ENCODE data around the gene CFAP69.

The CFAP69 gene

GRCh38 chr7:90262438-90262837 is 17.5 kb downstream of the CFAP69 start:
- DNase-seq (ENCODE audit: low read depth) = no peak
- peak; percentile 28 for TF ChIP-seq CTCF (IDR thresholded peaks at IDR 0.05; ENCODE audit: low read depth, low read length, missing control alignments)
- in situ Hi-C loops (cut with HindIII; ENCODE audit: low sequenced_read_pairs) = loop anchor here (25.0 kb wide), 1 partner anchor 175 kb away; no protein-coding TSS in a partner anchor
- no peak overlapping the region for H3K4me3 ChIP-seq (ENCODE audit: low read depth, low read length)

GRCh38 chr7:90266808-90267207 is 21.8 kb downstream of the CFAP69 start:
- no peak for TF ChIP-seq CTCF (IDR thresholded peaks at IDR 0.05; ENCODE audit: low read depth, low read length, missing control alignments)
- in situ Hi-C loops (cut with HindIII; ENCODE audit: low sequenced_read_pairs) = loop anchor here (25.0 kb wide), 1 partner anchor 170 kb away; no protein-coding TSS in a partner anchor
- no peak for DNase-seq (ENCODE audit: low read depth)
- no peak overlapping the region for H3K4me3 ChIP-seq (ENCODE audit: low read depth, low read length)

GRCh38 chr7:90267263-90267858 is 22.4 kb downstream of the CFAP69 start:
- no peak overlapping the region for H3K4me3 ChIP-seq (ENCODE audit: low read depth, low read length)
- no peak for TF ChIP-seq CTCF (IDR thresholded peaks at IDR 0.05; ENCODE audit: low read depth, low read length, missing control alignments)
- DNase-seq (ENCODE audit: low read depth) = no peak
- in situ Hi-C loops (cut with HindIII; ENCODE audit: low sequenced_read_pairs) = loop anchor here (25.0 kb wide), 1 partner anchor 170 kb away; no protein-coding TSS in a partner anchor

- in situ Hi-C loops (cut with HindIII; ENCODE audit: low sequenced_read_pairs) = loop anchor here (25.0 kb wide), 1 partner anchor 168 kb away; no protein-coding TSS in a partner anchor
- no peak for DNase-seq (ENCODE audit: low read depth)
- H3K4me3 ChIP-seq (ENCODE audit: low read depth, low read length) = no peak overlapping the region
- no peak for TF ChIP-seq CTCF (IDR thresholded peaks at IDR 0.05; ENCODE audit: low read depth, low read length, missing control alignments)
These were observed 24.2 kb downstream of the CFAP69 start for GRCh38 chr7:90269163-90269562.

- TF ChIP-seq CTCF (IDR thresholded peaks at IDR 0.05; ENCODE audit: low read depth, low read length, missing control alignments) = no peak
- in situ Hi-C loops (cut with HindIII; ENCODE audit: low sequenced_read_pairs) = loop anchor here (25.0 kb wide), 1 partner anchor 167 kb away; no protein-coding TSS in a partner anchor
- H3K4me3 ChIP-seq (ENCODE audit: low read depth, low read length) = no peak overlapping the region
- DNase-seq (ENCODE audit: low read depth) = no peak
These were observed 25.6 kb downstream of the CFAP69 start for GRCh38 chr7:90270431-90271178.

GRCh38 chr7:90271753-90272152 is 26.8 kb downstream of the CFAP69 start:
- peak; percentile 20 for DNase-seq (ENCODE audit: low read depth)
- no peak for TF ChIP-seq CTCF (IDR thresholded peaks at IDR 0.05; ENCODE audit: low read depth, low read length, missing control alignments)
- in situ Hi-C loops (cut with HindIII; ENCODE audit: low sequenced_read_pairs) = loop anchor here (25.0 kb wide), 1 partner anchor 166 kb away; no protein-coding TSS in a partner anchor
- no peak overlapping the region for H3K4me3 ChIP-seq (ENCODE audit: low read depth, low read length)
